Measurements from ENCODE around the gene ISCA2.

The ISCA2 gene

DNA sequence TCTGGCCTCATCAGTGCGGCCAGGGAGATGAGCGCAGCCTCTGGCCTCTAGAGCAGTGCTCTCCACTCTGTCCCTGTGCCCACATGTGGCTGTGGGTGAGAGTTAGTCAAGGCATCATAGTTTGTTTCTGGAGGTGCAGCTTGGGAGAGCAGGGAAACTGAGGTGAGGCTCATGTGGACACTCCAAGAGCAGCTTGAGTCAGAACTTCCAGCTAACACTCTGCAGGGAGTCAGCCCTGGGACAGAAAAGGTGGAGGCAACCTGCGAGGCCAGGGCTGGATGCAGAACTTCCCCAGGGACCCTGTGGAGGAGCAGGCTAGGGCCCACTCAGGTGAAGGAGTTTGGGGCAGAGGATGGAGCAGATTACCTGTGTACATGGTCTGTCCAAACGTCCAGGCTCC is 10.8 kb downstream of the ISCA2 start:
- no peak for DNase-seq (ENCODE audit: extremely low read depth, low read depth)
- TF ChIP-seq, protein P1, sequence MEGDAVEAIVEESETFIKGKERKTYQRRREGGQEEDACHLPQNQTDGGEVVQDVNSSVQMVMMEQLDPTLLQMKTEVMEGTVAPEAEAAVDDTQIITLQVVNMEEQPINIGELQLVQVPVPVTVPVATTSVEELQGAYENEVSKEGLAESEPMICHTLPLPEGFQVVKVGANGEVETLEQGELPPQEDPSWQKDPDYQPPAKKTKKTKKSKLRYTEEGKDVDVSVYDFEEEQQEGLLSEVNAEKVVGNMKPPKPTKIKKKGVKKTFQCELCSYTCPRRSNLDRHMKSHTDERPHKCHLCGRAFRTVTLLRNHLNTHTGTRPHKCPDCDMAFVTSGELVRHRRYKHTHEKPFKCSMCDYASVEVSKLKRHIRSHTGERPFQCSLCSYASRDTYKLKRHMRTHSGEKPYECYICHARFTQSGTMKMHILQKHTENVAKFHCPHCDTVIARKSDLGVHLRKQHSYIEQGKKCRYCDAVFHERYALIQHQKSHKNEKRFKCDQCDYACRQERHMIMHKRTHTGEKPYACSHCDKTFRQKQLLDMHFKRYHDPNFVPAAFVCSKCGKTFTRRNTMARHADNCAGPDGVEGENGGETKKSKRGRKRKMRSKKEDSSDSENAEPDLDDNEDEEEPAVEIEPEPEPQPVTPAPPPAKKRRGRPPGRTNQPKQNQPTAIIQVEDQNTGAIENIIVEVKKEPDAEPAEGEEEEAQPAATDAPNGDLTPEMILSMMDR (IDR thresholded peaks at IDR 0.05; ENCODE audit: low read depth, low read length), result no peak

DNA sequence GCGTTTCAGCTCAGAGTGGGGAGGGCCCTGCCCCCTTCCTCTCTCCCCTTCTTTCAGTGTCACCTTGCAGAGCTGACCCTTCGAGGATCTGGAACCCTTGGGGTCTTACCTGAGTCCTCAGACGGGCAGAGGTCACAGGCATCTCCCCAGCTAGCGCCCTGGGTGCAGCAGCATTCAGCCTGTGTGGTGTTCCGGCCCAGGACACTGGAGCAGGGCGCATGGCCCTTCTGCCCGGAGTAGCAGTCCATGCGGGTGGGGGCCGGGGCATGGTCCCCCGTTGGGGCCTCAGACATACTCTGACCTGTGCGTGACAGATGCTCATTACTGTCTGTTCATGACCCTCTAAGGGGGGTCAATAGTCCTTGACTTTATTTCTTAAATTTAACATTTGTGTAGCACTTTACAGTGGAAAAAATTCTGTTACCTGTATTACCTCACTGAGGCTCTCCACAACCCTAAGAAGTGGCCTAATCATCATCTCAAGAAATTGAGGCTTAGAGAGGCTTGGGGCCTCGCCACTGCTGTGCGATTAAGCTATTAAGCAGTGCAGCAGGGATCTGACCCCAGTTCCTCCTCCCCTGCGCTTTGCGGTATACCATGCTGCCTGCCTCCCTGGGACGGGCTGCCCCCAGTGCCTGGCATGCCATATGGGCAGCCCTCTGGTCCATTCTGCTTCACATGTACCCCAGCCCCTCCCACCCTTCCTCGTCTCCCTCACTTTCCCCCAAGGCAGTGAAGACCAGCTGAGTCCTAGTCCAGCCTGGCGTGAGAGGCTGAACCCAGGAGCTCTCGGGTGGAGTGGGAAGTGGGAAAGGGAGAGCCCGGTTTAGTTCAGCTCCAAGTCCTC is 11.5 kb downstream of the ISCA2 start:
- DNase-seq (ENCODE audit: extremely low read depth, low read depth), result no peak
- TF ChIP-seq, protein P1 (IDR thresholded peaks at IDR 0.05; ENCODE audit: low read depth, low read length), result no peak

- DNase-seq (ENCODE audit: extremely low read depth, low read depth), result no peak
- TF ChIP-seq, protein P1 (IDR thresholded peaks at IDR 0.05; ENCODE audit: low read depth, low read length), result no peak
Observed at GRCh38 chr14:74505831-74506230, 12.3 kb downstream of the ISCA2 start.

- TF ChIP-seq, protein P1 (IDR thresholded peaks at IDR 0.05; ENCODE audit: low read depth, low read length), result no peak
- DNase-seq (ENCODE audit: extremely low read depth, low read depth), result no peak
Observed at GRCh38 chr14:74506411-74506851, 12.9 kb downstream of the ISCA2 start.

DNA sequence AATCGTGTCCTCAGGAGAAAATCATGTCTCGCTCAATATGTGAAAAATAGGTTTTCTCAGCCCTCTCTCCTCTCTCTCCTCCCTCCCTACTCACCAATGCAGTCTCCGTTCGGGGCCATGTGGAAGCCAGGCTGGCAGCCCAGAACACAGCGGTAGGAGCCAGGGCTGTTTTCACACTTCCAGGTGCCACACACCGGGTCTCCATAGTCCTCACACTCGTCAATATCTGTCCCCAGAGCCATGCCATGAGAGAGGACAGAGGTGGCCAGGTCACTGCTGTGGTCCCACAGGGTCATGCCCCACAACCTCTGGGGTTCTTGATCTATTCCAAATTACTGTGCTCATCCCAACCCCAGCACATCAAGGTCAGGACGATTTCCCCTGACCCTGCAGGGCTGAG is 13.5 kb downstream of the ISCA2 start:
- DNase-seq (ENCODE audit: extremely low read depth, low read depth), result no peak
- TF ChIP-seq, protein P1 (IDR thresholded peaks at IDR 0.05; ENCODE audit: low read depth, low read length), result no peak

GRCh38 chr14:74507840-74508239 is 14.3 kb downstream of the ISCA2 start:
- TF ChIP-seq, protein P1 (IDR thresholded peaks at IDR 0.05; ENCODE audit: low read depth, low read length), result no peak
- no peak for DNase-seq (ENCODE audit: extremely low read depth, low read depth)

DNA sequence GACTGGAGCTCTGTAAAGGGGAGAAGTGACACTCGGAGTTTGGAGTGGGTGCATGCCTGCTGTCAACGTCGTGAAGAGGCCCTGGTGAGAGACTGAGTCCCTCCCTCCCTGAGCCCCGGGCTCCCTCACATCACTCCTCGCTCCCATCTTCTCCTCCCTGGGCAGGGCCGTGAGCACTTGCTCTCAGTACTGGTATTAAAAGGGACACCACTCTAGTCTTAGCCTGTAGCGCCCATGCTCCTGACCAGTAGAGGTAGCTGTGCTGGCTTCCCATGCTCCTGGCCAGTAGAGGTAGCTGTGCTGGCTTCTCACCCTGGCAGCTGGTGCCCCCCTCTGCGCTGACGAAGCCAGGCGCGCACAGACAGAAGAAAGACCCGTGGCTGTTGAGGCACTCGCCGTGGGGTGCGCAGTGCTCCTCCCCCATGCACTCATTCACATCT is 14.7 kb downstream of the ISCA2 start:
- DNase-seq (ENCODE audit: extremely low read depth, low read depth), result no peak
- TF ChIP-seq, protein P1 (IDR thresholded peaks at IDR 0.05; ENCODE audit: low read depth, low read length), result peak; percentile 12; the same call in 1 of the 2 replicates
